NCI-H2171 treated with DMSO at 0.1 percent for 48 hours (cell line): ENCODE measurements around the gene CLDN7.

Source experiments
- DNase-seq: peaks from one replicate; lab custom pipeline; 2025; lab: John Stamatoyannopoulos, UW

CLDN7 gene

GRCh38 chr17:7285679-7286078, 23.4 kb upstream of the CLDN7 start:
- no peak for DNase-seq

- DNase-seq = no peak
These were observed 22.6 kb upstream of the CLDN7 start for GRCh38 chr17:7284911-7285310.

- no peak for DNase-seq
These were observed 21.4 kb upstream of the CLDN7 start for GRCh38 chr17:7283471-7284216.

- DNase-seq = no peak
These were observed 20.6 kb upstream of the CLDN7 start for GRCh38 chr17:7282752-7283321.

- DNase-seq = no peak
These were observed 19.9 kb upstream of the CLDN7 start for GRCh38 chr17:7281953-7282751.

- peak; percentile 95 for DNase-seq
These were observed 19.0 kb upstream of the CLDN7 start, which contains the start of gene SLC2A4 for GRCh38 chr17:7281074-7281952. TSS of gene SLC2A4 (plus strand) at chr17:7281718. CDS start at chr17:7281935, 217 bp downstream.

GRCh38 chr17:7280519-7281073, 18.3 kb upstream of the CLDN7 start:
- peak; percentile 92 for DNase-seq

GRCh38 chr17:7279448-7279847, 17.2 kb upstream of the CLDN7 start:
- DNase-seq = no peak

GRCh38 chr17:7266784-7267183, 4.5 kb upstream of the CLDN7 start:
- no peak for DNase-seq

- no peak for DNase-seq
These were observed 1.5 kb upstream of the CLDN7 start for GRCh38 chr17:7263801-7264078.

- peak; percentile 16 for DNase-seq
These were observed 890 bp upstream of the CLDN7 start for GRCh38 chr17:7262935-7263800.

GRCh38 chr17:7261379-7262191, 693 bp downstream of the CLDN7 start:
- DNase-seq = no peak

GRCh38 chr17:7260651-7261378, 1.5 kb downstream of the CLDN7 start:
- peak; percentile 17 for DNase-seq

- DNase-seq = no peak
These were observed 2.1 kb downstream of the CLDN7 start for GRCh38 chr17:7260151-7260550.

- DNase-seq = no peak
These were observed 2.8 kb downstream of the CLDN7 start for GRCh38 chr17:7259555-7259889.

GRCh38 chr17:7258731-7259554, 3.3 kb downstream of the CLDN7 start:
- no peak for DNase-seq

GRCh38 chr17:7256766-7257456, 5.4 kb downstream of the CLDN7 start:
- DNase-seq = no peak

GRCh38 chr17:7254511-7254910, 7.8 kb downstream of the CLDN7 start:
- DNase-seq = no peak
